NCI-H1092 treated with DMSO at 0.1 percent for 48 hours (cell line): ENCODE results near the gene PCGF5.
A peak's percentile ranks its signal among the peaks of the same experiment; 100 is the strongest.
"Not testable (repeated sequence)": the region's sequence is repeated elsewhere in the genome, so short reads cannot be mapped to it uniquely, and the experiment has no call there.

Source experiments
- DNase-seq: peaks from one replicate; lab custom pipeline; 2025; lab: John Stamatoyannopoulos, UW

The PCGF5 gene

DNA sequence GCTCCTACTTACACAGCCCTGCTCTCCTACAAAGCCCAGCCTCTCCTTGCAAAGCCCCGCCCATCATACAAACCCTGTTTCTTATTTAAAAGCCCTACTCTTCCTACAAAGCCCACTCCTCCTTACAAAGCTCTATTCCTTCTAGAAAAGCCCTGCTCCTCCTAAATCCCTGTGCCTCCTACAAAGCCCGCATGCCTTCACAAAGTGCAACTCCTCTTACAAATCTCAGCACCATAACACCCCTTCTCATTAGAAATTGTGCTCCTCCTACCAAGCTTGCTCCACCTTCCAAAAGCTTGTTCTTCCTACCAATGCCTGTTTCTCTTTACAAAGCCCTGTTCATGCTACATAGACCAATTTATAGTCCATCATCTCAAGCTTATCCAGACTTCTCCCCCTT is 66.1 kb downstream of the PCGF5 start:
- no peak for DNase-seq

DNA sequence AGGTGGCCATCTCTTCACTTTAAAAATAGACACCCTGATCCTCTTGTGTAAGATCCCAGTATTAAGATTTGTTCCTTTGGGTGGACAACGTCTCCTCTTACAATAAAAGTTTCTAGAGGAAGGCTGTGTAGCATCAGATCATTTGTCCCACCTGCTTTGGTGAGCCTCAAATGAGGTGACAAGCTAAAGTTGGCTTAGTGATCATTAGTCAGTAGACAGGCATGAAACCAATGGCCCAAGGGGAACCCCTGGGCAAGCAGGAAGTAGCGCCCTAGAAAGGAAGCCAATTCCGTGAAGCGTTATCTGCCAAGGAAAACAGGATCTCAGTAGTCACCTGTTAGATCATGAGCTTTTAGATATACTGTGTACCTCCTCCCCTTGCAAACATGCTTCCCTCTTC is 66.8 kb downstream of the PCGF5 start:
- DNase-seq, result no peak

DNA sequence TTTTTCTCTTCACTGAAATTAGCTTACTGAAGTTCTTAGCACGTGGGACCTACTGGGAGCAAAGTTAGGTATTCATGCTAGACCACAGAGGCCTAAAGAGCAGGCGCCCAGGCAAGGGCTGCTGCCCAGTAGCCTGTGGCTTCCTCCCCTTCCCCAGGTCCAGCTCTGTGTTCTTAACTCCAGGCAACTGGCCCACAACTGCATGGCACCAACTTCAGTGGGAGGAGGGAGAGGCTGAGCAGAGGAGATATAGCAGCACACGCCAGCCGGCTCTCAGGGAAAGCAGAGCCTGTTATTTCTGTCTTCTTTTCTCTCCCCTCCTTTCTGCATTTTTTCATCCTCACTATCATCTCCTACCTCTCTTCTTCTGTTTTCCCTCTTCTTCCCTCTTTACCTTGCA is 67.4 kb downstream of the PCGF5 start:
- no peak for DNase-seq

DNA sequence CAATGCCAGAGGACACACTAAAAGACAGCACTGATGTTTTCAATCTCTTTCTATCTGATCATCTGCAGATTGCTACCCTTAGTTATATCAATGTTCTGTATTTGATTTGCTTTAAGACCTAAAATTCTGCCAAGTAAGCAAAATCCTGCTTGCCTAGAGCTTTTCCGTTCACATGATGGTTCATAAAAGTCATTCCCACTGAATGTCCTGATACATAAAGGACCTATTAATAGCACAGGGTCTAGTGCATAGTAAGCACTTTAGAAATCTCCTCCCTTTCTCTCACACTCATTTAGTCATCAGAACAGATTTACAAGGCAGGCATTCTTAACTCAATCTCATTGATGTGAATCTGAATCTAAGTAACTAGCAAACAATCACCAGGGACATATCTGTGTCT is 68.8 kb downstream of the PCGF5 start:
- no peak for DNase-seq

DNA sequence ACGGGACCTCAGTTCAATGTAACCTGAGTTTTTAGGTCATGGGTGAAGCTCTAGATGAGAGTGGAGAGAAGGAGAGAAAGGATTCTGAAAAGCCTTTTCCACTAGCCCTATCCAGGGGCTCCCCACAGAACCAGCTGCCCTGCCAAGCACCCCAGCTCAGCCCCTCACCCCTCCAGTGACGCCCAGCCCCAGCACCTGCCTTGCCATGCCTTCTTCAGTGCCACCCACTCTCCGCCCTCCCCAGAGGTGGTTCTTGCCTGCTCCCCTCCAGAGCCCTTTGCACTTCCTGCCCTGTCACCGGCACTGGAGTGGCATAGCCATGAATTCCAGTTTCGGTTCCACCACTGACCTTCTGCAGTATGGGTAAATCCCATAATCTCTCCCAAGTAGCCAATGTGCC is 70.1 kb downstream of the PCGF5 start:
- DNase-seq, result no peak

DNA sequence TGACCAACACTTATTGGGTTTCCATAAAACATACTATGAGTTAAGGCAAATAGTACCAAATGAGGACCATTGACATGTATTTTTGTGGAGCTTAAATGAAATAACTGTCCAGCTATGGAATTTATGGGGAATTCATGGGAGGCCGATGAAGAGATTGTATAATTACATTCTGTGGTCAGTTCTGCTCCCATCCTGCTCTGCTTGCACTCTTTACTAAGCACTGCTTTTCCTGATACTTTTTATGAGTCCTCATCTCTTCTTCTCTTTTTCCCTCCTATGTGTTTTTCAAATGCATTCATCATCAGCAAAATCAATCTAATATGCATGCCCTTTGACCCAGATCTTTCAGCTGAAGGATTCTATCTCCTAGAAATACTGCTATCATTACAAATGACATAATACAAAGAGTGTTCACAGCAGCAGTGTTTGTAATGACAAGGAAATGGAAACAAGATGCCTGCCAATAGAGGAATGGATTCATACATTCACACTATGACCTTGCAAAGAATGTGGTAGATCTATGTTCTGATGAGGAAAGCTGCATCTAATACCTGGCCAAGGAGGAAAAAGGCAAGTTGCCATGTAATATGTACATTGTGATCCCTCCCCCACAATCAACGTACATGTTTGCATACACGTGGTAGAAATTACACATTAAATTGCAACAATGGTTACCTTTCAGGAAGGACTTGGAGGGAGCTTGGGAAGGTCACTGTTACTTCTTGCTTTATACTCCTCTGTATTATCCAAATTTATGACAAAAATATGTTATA is 73.9 kb downstream of the PCGF5 start:
- no peak for DNase-seq

DNA sequence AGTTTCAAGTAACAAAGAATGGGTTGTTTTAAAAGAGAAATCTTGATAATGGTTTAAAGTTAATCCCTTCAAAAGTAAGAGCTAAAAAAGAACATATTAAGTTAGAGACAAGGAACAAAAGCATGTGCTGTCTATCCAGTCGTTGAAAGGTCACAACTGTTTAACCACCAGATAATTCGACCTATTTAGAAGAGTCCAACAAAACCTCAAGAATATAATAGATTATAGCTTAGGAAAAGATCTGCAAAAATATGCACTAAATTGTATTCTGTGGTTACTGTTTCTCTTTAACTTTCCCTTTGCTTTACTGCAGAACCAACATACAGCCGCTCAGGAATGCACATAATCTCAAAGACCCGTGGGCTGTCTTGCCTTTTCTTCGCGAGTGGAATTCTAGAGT is 74.9 kb downstream of the PCGF5 start:
- DNase-seq, result no peak

DNA sequence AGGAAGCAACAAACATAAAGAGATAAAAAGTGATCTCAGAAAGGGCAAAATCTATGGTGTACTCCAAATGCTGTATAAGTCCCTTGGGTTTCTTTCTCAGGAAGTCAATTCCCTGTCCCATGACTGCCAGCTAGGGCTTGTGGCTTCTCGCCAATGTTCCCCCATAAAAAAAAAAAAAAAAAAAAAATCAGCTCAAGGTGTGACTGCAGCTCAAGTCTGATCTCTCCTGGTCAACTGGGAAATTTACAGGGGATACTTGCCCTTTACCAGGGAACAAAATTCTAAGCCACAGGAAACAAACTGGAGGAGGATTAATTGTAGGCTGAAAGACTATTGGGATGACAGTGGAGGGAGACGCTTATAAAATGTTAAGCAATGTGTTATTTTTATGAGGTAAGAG is 76.0 kb downstream of the PCGF5 start:
- peak; percentile 2 for DNase-seq

DNA sequence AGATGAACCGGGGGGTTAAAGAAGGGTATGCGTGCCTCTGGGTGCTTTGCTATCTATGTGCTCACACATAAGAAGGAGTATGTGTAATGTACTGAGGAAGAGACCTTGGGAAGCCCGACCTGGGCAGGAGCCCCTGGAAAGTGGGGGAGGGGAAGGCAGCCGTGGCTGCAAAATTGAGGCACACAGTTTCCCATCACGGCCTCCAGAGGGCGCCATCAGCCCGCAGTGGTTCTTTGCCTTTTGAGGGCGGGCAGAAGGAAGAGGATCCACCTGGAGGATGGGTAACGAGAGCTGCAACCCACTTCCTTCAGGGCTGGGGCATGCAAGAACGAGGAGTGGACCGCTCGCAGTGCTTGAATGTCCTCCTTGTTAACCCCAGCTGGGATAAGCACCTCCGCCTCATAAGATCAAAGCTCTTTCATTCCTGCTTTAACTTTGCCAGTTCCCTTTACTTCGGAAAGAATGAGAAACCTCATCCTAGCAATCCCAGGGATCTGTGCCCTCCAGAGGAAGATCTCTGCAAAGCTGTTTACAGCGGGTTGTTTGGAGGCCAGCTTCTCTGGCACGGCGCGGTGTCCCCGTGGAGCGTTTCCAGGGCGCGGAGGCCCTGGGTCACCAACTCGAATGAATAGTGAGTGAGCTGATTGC is 77.9 kb downstream of the PCGF5 start:
- peak; percentile 84 for DNase-seq

DNA sequence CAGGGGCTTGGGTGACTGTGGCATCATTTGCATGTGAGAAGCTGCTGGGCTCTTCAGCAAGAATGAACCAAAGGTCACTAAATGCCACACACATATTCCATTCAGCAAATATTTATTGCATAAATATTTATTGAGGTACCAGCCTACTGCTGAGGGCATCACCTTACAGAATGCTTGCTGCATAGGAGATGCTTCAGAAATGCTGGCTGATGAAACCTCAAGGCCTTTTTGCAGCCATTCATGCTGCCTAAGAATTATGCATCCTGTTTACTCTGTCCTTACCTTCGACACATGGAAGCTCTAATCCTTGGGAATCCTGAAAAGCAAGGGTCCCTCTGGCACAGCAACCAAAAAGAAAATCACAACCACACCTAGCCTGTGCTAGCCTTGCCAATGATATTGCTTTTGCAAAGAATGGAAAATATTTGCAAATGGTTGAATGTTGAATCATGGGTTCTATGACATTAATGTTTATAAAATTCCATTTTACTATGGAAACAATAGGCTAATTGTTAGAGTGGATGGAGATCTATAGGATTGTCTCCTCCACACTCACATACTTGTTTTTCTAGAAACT is 79.6 kb downstream of the PCGF5 start:
- DNase-seq, result no peak

DNA sequence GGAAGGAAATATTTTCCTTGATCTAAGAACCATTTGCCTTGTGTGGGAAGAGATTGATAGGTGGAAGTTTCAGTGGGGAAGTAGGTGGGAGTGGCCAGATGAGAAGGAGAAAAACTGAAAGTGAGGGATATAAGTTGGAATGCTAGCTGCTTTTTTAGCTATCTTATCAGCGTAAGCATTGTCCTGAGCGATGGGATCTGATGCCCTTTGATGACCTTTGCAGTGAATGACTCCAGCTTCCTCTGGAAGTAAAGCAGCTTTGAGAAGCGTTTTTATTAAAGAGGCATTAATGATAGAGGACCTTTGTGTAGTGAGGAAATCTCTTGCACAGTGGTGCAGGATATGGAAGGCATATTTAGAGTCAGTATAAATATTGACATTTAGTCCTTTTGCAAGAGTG is 82.5 kb downstream of the PCGF5 start:
- DNase-seq, result not testable (repeated sequence)

DNA sequence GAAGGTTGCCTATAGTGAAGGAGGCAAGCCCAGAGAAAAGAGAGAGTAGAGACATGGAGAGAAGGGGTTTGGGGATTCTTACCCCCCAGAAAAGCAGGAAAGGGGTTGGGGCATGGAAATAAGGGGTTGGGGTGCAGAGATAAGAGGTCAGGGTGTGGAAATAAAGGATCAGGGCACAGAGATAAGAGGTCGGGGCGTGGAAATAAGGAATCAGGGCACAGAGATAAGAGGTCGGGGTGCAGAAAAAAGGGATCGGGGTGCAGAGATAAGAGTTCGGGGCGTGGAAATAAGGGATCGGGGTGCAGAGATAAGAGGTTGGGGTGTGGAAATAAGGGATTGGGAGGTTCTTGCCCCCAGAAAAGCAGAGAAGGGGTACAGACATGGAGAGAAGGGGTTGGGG is 85.5 kb downstream of the PCGF5 start:
- not testable (repeated sequence) for DNase-seq

DNA sequence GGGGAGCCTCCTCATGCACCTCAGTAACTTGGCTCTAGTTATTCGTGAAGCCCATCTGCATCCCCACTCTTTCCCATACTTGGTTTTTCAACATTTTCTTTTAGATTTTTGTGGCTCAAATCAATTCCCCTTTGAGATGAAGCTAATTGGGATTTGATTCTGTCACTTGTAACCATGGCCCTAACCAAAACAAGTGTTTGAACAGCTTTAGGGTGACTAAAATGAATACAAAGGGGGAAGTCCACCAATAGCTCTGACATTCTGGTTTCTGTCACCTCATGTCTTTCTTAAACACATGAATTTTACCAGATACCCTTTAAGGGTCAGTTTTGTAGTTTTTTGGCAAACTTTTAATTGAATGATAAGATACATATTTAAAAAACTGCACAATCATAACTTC is 87.0 kb downstream of the PCGF5 start:
- no peak for DNase-seq

DNA sequence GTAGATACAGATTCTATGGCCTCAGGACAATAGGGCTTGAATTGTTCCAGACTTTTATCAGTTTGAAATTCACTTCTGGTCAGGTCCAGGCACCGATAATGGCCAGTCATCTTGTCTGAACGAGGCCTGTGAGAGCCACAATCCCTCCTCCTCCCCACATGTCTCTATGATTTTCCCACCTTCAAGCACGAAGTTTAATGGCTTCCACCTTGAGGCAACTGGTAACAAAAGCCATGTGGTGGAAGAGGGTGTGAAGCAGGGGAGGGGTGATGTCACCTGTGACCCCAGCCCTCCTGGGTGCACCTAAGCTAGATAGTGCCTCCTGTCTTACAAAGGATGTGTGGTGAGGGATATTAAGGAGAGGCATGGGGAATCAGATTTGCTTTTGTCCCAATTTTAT is 89.2 kb downstream of the PCGF5 start:
- no peak for DNase-seq

DNA sequence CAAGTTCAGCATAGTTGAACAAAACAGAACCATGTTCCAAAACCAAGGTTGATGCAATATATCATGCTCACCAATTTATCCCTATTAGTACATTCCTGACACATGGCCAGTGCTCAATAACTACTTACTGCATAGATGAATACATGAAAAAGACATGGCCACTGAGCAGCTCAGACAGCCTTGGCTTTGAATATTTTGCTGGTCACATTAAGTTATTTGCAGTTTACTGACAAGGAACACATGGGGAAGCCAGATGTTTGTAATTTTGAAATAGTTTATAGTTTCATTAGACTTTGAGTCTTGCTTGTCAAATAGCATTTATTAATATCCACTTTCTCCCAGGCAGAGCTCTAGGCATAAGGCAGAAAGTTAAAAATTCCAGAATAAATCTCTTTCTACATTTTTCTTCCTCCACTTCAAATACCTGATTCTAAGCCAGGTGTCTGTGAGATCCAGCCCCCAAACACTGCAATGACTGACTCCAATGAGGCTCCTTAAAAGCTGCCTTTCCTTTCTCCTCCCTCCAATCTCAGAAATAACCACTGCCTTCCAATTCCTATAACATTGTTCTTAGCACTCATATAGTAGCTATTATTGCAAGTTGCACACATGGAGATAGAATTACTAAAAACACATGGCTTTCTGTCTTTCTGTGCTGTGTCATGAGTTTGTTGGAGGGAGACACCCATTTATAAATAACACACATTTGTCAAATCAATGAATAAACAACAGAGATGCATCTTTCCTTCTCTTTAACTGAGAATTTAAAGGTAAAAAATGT is 91.3 kb downstream of the PCGF5 start:
- no peak for DNase-seq

DNA sequence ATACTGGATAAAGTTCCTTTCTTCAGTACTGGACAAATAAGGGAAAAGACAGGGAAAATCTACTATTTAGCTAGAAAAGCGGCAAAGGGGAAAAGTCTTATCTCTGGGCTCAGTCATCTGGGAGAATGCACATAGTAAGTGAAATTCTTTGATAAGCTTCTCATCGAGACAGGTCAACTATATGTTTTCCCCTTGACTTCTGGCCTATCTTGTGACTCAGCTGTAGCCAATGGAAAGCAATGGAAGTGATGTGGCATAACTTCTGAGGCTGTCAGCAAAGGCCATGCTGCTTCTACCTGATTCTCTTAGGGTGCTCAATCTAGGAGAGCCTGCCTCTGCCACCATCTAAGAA is 91.9 kb downstream of the PCGF5 start:
- DNase-seq, result no peak

DNA sequence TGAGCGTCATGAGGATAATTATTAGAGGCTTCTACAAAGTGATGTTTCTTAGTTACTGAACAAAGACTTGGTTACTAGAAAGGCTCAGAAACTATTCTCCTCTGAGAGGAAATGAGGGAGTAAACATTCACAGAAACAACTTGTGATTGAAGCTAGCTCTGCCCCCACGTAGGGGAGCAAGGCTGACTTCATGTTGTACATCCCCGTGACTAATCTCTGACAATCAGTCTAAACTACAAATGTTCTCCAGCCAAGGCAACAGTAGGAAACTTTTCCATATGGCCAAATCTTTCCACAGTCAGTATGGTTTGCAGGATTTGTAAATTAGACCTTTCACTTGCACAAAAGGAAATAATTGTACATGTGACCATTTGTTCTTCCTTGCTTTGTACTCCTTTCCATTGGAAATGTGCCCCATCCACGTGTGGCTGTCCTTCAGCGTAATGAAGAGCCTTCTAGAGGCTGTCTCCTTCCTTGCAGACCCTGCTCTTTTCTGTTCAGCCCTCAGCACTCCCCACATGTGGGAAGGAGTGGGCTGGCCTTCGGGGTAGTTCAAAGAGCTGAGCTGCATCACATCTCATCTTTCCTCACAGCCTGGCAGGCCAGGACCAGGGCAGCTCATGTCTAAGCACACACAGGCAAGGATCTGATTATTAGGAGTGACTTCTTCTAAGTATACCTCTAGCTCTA is 93.5 kb downstream of the PCGF5 start:
- no peak for DNase-seq

DNA sequence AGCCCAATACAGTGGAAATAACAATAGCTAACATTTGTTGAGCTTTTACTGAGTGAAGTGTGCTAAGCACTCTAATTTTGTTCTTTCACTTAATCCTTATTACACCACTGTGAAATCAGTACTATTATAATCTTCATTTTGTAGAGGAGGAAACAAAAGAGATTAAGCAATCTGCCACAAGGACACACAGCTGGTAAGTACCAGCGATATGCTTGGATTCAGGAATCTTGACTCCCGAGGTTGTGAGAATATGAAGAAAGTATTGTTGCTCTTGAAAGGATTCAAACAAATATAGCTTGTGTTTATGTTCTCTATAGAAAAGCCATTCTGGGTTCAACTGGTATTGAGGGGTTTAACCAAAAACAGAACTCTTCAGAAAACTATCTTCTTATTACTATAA is 96.0 kb downstream of the PCGF5 start:
- no peak for DNase-seq

DNA sequence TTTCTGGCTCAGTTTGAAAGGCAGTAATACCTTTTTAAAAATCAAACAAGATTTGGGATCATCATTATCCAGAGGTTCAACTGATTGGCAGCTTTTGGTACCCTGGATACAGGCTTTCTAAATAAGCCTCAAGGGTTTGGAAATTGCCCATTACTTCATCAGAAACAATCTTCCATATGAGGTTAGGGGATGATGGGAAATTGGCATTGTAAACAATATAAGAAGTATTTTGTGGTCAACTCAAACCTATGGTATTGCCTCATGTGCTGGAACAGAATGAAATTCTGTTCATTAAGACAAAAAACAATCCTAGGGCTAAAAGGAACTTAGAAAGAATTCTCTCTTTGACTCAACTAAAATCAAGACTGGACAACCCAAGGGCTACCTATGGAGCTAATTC is 97.1 kb downstream of the PCGF5 start:
- no peak for DNase-seq

DNA sequence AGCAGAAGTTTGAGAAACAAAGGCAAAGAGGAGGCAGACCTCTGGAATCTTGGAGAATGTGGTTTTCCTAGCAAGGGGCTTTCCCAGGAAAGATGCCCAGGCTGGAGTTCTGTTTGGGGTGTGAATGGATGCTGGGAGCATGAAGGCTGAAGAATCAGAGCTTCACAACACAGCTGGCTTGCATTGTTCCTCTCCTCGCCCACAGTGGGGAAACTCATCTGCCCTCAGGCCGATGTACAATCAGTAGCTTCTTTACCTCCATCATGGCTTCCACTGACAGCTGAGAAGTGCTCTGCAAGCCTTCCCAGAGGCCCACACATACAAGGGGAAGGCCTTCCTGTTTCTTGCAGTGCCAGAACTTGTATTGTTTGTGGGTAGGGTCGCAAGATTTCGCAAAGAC is 98.9 kb downstream of the PCGF5 start:
- no peak for DNase-seq

DNA sequence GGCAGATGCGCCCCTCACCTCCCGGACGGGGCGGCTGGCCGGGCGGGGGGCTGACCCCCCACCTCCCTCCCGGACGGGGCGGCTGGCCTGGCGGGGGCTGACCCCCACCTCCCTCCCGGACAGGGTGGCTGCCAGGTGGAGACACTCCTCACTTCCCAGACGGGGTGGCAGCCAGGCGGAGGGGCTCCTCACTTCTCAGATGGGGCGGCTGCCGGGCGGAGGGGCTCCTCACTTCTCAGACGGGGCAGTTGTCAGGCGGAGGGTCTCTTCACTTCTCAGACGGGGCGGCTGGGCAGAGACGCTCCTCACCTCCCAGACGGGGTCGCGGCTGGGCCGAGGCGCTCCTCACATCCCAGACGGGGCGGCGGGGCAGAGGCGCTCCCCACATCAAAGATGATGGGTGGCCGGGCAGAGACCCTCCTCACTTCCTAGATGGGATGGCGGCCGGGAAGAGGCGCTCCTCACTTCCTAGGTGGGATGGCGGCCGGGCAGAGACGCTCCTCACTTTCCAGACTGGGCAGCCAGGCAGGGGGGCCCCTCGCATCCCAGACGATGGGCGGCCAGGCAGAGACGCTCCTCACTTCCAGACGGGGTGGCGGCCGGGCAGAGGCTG is 102.9 kb downstream of the PCGF5 start:
- not testable (repeated sequence) for DNase-seq
